Breast epithelium (tissue), 4 donors: Measurements from ENCODE around the gene KCNJ4. TPM values are rescaled to one million over a fixed set of nuclear protein-coding genes. Genes with fewer than 3 reads are reported as not detected.

Source experiments
- DNase-seq, 2 donors: peaks; one replicate each; pipeline ENCODE4 v3.0.0-alpha.2; 2019; ENCODE audit warnings: low spot score in 2 of 2
- H3K27ac ChIP-seq, 2 donors: fragments of 200-600 bp; sonication (generic) in 1 of 2; one replicate each; pipeline ENCODE4 v1.5.1; 2016 to 2019; ENCODE audit warnings: mild to moderate bottlenecking in 1 of 2
- H3K27me3 ChIP-seq, 2 donors: fragments of 200-600 bp; sonication (generic) in 1 of 2; one replicate each; pipeline versions ENCODE4 v1.5.1 to v1.6.0; 2017 to 2019; ENCODE audit warnings: control low read depth in 1 of 2, mild to moderate bottlenecking in 1 of 2
- H3K36me3 ChIP-seq: fragments of 200-600 bp; one replicate; pipeline ENCODE4 v1.5.1; 2019
- H3K4me1 ChIP-seq, 2 donors: fragments of 200-600 bp; sonication (generic); one replicate each; pipeline ENCODE4 v1.5.1; 2016 to 2019; ENCODE audit warnings: control low read depth in 1 of 2
- H3K4me3 ChIP-seq, 3 donors: fragments of 200-600 bp; sonication (generic); 1 replicate in 2 of 3; 2 replicates in 1 of 3; pipeline ENCODE4 v1.5.1; 2016 to 2019; ENCODE audit warnings: mild to moderate bottlenecking in 3 of 3, moderate library complexity in 2 of 3
- H3K9me3 ChIP-seq, 2 donors: fragments of 200-600 bp; sonication (generic) in 1 of 2; one replicate each; pipeline ENCODE4 v1.5.1; 2016 to 2019; ENCODE audit warnings: control low read depth in 1 of 2
- POLR2A ChIP-seq: fragments of 450-650 bp; IDR thresholded peaks from one replicate; pipeline ENCODE4 v1.6.1; 2016; ENCODE audit warnings: antibody characterized with exemption, mild to moderate bottlenecking, moderate library complexity
- POLR2AphosphoS5 ChIP-seq, 3 donors: sonication (generic); formaldehyde crosslinking; IDR thresholded peaks; one replicate each; pipeline ENCODE4 v1.6.1; 2017; ENCODE audit warnings: antibody characterized with exemption in 3 of 3
- intact Hi-C: fragments of 100-400 bp; cut with DNase I; formaldehyde crosslinking; loops from one replicate; pipeline ENCODE4 v1.15.1; 2023; ENCODE audit warnings: low total_unique reads
- total RNA-seq, 3 donors: library from RNA; depleted of rRNA; stranded (reverse); fragments of >200 nt; gene quantifications; one replicate each; pipeline ENCODE4 v1.1.0, GENCODE V29; 2016
- TF ChIP-seq, protein P1 (sequence below), 3 donors: fragments of 450-650 bp; IDR thresholded peaks; one replicate each; pipeline ENCODE4 v1.5.1; 2016 to 2017; ENCODE audit warnings: antibody characterized with exemption in 3 of 3, mild to moderate bottlenecking in 3 of 3, moderate library complexity in 3 of 3

The KCNJ4 gene
- total RNA-seq, 3 donors from 2014 or later, result not detected

DNA sequence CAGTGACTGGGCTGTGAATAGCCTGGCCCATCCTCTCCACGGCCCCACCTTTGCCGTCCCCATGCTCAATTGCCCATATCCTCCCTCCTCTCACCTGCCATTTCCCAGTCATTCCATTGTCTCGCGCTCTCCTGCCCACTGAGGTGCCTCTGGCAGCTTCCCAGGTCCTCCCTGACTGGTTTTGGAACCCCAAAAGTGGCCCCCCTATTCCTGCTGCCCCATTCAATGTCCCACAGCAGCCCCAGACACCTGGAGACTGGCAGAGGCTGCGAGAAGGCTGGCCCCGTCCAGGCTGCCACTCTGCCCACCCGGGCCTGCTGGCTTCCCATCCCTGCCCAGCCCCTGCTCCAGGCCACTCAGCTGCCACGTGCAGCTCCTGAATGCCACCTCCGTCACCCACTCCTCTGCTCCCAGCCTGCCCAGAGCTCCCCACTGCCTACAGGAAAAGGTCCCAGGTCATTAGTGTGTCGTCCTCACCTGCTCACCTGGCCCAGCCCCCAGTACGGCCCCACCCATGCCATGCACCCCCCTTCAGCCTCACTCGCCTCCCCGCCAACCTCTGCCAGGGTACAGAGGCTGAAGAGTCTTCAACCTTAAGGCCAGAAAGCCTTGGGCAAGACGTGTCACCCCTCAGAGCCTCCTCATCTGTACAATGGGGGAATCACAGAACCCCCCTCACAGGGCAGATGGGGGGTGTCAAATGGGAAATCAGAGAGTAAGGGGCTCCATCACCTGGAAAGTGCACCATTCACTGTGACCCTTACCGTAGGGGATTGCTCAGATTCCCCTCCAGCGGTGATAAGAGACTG, 37.5 kb downstream of the KCNJ4 start:
- Histone ChIP-seq H3K4me1 (peaks cover 0 to 4% of the 10 kb centered on the region in 2 donors), H3K9me3 (no peaks in the 10 kb centered on the region), H3K27me3 (no peaks in the 10 kb centered on the region), H3K36me3 (no peaks in the 10 kb centered on the region), H3K27ac (no peak overlapping the region), H3K4me3 (no peak overlapping the region)
- DNase-seq, result no peak
- TF ChIP-seq, protein P1, sequence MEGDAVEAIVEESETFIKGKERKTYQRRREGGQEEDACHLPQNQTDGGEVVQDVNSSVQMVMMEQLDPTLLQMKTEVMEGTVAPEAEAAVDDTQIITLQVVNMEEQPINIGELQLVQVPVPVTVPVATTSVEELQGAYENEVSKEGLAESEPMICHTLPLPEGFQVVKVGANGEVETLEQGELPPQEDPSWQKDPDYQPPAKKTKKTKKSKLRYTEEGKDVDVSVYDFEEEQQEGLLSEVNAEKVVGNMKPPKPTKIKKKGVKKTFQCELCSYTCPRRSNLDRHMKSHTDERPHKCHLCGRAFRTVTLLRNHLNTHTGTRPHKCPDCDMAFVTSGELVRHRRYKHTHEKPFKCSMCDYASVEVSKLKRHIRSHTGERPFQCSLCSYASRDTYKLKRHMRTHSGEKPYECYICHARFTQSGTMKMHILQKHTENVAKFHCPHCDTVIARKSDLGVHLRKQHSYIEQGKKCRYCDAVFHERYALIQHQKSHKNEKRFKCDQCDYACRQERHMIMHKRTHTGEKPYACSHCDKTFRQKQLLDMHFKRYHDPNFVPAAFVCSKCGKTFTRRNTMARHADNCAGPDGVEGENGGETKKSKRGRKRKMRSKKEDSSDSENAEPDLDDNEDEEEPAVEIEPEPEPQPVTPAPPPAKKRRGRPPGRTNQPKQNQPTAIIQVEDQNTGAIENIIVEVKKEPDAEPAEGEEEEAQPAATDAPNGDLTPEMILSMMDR (IDR thresholded peaks at IDR 0.05), result no peak
- TF ChIP-seq POLR2A (no peak), POLR2AphosphoS5 (IDR thresholded peaks at IDR 0.05) (no peak)
- intact Hi-C loops, result no loop called here

DNA sequence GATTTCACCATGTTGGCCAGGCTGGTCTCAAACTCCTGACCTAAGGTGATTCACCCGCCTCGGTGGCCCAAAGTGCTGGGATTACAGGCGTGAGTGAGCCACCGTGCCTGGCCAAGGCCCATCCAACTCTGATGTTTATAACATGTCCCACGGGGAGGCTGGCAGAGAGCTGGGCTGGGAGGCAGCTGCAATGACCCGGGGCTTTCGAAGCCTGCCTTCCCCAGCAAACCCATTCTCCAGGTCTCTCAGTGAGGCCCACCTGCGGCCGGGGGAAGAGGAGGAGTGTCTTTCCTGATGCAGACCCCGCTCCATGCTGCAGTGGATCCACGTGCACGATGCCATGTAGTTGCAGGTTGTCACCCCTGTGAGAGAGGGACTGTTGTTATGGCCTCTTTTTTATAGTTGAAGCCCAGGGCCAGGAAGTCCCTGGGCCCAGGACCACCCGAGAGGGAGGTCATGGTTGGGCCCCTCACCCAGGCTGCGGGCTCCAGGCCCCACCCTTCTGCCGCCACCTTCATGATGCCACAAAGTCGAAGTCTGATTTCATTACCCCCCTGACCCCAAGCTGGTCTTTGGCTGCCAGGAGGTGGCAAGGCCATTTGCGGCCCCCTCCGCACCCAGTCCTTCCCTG, 38.3 kb downstream of the KCNJ4 start:
- Histone ChIP-seq H3K27me3 (no peaks in the 10 kb centered on the region), H3K27ac (no peak overlapping the region), H3K9me3 (no peaks in the 10 kb centered on the region), H3K4me3 (no peak overlapping the region), H3K36me3 (no peaks in the 10 kb centered on the region), H3K4me1 (peaks cover 0 to 6% of the 10 kb centered on the region in 2 donors)
- no peak for TF ChIP-seq POLR2AphosphoS5 (IDR thresholded peaks at IDR 0.05)
- TF ChIP-seq, protein P1 (IDR thresholded peaks at IDR 0.05), result no peak
- TF ChIP-seq POLR2A, result no peak
- peak in 1 of 2 donors; percentile 33 for DNase-seq
- intact Hi-C loops, result no loop called here

DNA sequence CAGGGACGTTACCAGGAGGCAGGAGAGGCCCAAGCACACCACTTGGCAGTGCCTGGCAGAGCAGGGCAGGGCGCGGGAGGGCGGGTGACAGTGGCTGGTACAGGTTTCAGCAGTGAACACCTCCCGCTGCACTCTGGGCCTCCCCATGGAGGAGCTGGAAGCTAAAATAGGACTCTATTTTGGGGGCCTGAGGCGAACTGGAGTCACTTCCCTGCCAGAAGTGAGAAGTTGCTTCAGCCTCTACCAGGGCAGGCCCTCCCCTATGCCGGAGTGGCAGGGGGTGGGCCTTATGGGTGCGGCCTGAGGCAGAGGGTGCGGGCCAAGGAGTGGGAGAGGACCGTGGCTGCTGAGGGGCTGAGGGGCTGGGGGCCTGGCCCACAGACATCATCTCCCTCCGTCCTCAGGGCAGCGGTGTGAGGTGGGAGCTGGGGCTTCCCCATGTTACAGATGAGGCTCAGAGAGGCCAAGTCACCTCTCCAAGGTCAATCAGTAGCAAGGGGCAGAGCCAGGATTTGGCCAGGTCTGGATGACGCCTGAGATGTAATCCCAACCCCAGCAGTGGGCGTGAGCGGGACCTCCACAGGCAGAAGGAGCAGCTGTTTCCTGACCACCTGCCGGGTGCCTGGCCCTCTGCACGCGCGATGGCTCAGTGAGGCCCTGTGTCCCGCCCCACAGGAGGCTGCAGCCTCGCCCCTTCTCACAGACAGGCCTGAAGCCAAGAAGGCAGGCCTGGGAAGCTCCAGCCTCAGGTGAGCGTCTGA, 39.3 kb downstream of the KCNJ4 start:
- Histone ChIP-seq H3K27me3 (no peaks in the 10 kb centered on the region), H3K4me3 (no peak overlapping the region), H3K4me1 (peaks cover 0 to 6% of the 10 kb centered on the region in 2 donors), H3K27ac (no peak overlapping the region), H3K36me3 (no peaks in the 10 kb centered on the region), H3K9me3 (no peaks in the 10 kb centered on the region)
- TF ChIP-seq POLR2AphosphoS5 (IDR thresholded peaks at IDR 0.05) (no peak), POLR2A (no peak)
- TF ChIP-seq, protein P1 (IDR thresholded peaks at IDR 0.05), result no peak
- intact Hi-C loops, result no loop called here
- DNase-seq, result peak in 1 of 2 donors; percentile 41

DNA sequence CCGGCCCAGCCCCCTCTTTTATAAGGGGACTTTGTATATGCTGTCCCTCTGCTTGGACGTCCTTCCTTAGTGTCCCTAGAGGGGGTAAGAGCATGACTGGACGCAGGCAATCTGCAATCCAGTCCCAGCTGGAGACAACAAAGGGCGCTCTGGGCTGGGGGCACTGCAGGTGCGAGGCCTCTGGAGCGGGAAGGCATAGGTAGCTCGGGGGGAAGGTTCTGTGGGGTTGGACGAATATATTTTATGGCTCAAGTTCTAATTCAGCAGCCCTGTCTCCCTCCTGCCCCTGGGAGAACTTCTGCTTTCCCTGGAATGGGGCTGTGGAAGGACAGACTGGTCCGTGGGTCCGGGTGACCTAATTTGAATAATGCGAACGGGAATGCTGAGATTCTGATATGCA, 40.0 kb downstream of the KCNJ4 start:
- peak in 1 of 2 donors; percentile 43 for DNase-seq
- Histone ChIP-seq H3K36me3 (no peaks in the 10 kb centered on the region), H3K4me1 (peaks cover 0 to 6% of the 10 kb centered on the region in 2 donors), H3K27ac (no peak overlapping the region), H3K9me3 (no peaks in the 10 kb centered on the region), H3K27me3 (no peaks in the 10 kb centered on the region), H3K4me3 (no peak overlapping the region)
- no peak for TF ChIP-seq POLR2AphosphoS5 (IDR thresholded peaks at IDR 0.05)
- TF ChIP-seq, protein P1 (IDR thresholded peaks at IDR 0.05), result no peak
- TF ChIP-seq POLR2A, result no peak
- intact Hi-C loops, result no loop called here
